Measurements from ENCODE around the gene EIF4EBP3. TPM values are rescaled to one million over a fixed set of nuclear protein-coding genes. Genes with fewer than 3 reads are reported as not detected.

EIF4EBP3 gene
- total and polyA plus RNA-seq, 9 of the 15 experiments (the other 6 are each of a cell fraction or from before 2014, with no cell fraction given) = 1.3 to 7.5 (median 3.8) TPM

GRCh38 chr5:140596321-140596741, 48.9 kb downstream of the EIF4EBP3 start (continued):
- no peak for TF ChIP-seq LCOR (CRISPR knock-in tag; IDR thresholded peaks at IDR 0.05)
- TF ChIP-seq COPS2 (conservative IDR thresholded peaks at IDR 0.05) = no peak
- TF ChIP-seq NFE2 (IDR thresholded peaks at IDR 0.05; ENCODE audit: low read depth) = no peak
- TF ChIP-seq TSHZ1 (CRISPR knock-in tag; IDR thresholded peaks at IDR 0.05) = no peak
- TF ChIP-seq MECOM (CRISPR knock-in tag; IDR thresholded peaks at IDR 0.05) = no peak

GRCh38 chr5:140598836-140599235, 51.4 kb downstream of the EIF4EBP3 start:
- Histone ChIP-seq H3K9ac (ENCODE audit: insufficient read depth in 1 of 2, low read depth in 2 of 2, low read length in 2 of 2) (no peak overlapping the region), H3K4me3 (no peak overlapping the region), H3K79me2 (ENCODE audit: control insufficient read depth, insufficient read depth, low read length) (no peaks in the 10 kb centered on the region), H3K4me2 (ENCODE audit: insufficient read depth, low read length) (no peak overlapping the region), H4K20me1 (replicated peaks; ENCODE audit: control insufficient read depth, insufficient read depth, low read length) (no peaks in the 10 kb centered on the region), H3K9me1 (ENCODE audit: control insufficient read depth, insufficient read depth, low read length) (no peaks in the 10 kb centered on the region), H3K9me3 (replicated peaks; ENCODE audit: control insufficient read depth, insufficient read depth, low read depth, low read length) (no peaks in the 10 kb centered on the region), H3K36me3 (ENCODE audit: control insufficient read depth, insufficient read depth, low read length) (no peaks in the 10 kb centered on the region), H3K27me3 (ENCODE audit: control insufficient read depth in 2 of 2, insufficient read depth in 2 of 2, low read length in 2 of 2) (no peaks in the 10 kb centered on the region), H3K4me1 (replicated peaks in 1 of 2; ENCODE audit: control insufficient read depth in 2 of 2, insufficient read depth in 2 of 2, low read length in 2 of 2) (no peaks in the 10 kb centered on the region; a peak in 1 of 5 replicates), H2AFZ (ENCODE audit: low read depth, low read length) (no peak overlapping the region), H3K27ac (ENCODE audit: extremely low read depth, low read depth, low read length) (no peak overlapping the region)
- CTCF ChIA-PET (ENCODE audit: low intra/inter-chr PET ratio) = no interaction called here
- ATAC-seq (no peak), FAIRE-seq (no peak), DNase-seq (ENCODE audit: extremely low read depth in 1 of 4, low spot score in 3 of 4) (no peak)
- in situ Hi-C loops (cut with MboI) (no loop called here), intact Hi-C loops (cut with micrococcal nuclease) (no loop called here)
- POLR2A ChIA-PET = no interaction called here
- TF ChIP-seq HDAC3 (IDR thresholded peaks at IDR 0.05; ENCODE audit: borderline replicate concordance, partially characterized antibody) = no peak
- TF ChIP-seq, protein P1, sequence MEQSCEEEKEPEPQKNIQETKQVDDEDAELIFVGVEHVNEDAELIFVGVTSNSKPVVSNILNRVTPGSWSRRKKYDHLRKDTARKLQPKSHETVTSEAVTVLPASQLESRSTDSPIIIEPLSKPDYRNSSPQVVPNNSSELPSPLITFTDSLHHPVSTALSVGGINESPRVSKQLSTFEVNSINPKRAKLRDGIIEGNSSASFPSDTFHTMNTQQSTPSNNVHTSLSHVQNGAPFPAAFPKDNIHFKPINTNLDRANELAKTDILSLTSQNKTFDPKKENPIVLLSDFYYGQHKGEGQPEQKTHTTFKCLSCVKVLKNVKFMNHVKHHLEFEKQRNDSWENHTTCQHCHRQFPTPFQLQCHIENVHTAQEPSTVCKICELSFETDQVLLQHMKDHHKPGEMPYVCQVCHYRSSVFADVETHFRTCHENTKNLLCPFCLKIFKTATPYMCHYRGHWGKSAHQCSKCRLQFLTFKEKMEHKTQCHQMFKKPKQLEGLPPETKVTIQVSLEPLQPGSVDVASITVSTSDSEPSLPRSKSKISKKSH (CRISPR knock-in tag; IDR thresholded peaks at IDR 0.05) = no peak
- no peak for TF ChIP-seq STAG1 (CRISPR knock-in tag; IDR thresholded peaks at IDR 0.05; ENCODE audit: borderline replicate concordance)
- BruUV-seq (replicated peaks) = no TSS peak
- WGBS (ENCODE audit: insufficient coverage, low coverage, missing lambda C conversion rate) = 52% methylated on average over 2 of the region's 2 CpGs
